ENCODE measurements around the gene BTBD16.

- no peak for TF ChIP-seq CTCF (IDR thresholded peaks at IDR 0.05)
- TF ChIP-seq POLR2AphosphoS5 (IDR thresholded peaks at IDR 0.05; ENCODE audit: insufficient read depth in 1 of 2, low read depth in 1 of 2), result no peak
Measured at GRCh38 chr10:122248356-122249302, 22.5 kb upstream of the BTBD16 start.
